NOMO-1 treated with dmso at 0.1 percent for 144 hours (cell line): ENCODE results near the gene PDCD1.

ENCODE experiments used
- DNase-seq: peaks from one replicate; lab custom pipeline; 2025; ENCODE audit not compliant: unreplicated experiment; lab: John Stamatoyannopoulos, UW

The PDCD1 gene

GRCh38 chr2:241895712-241896641 lies 37.3 kb upstream of the PDCD1 start:
- no peak for DNase-seq

DNA sequence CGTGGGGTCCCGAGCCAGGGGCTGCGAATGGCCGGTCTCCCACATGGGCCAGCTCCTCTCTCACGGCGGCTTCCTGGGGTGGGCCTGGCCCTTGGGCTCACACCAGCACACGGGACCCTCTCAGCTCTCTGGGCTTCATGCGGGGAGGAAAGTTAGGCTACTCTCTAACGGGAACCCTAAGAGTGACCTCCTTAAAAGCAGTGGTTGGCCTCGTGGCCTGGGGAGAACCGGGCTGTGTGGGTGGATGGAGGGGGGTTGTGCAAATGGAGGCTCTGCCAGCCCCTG lies 36.7 kb upstream of the PDCD1 start:
- no peak for DNase-seq

DNA sequence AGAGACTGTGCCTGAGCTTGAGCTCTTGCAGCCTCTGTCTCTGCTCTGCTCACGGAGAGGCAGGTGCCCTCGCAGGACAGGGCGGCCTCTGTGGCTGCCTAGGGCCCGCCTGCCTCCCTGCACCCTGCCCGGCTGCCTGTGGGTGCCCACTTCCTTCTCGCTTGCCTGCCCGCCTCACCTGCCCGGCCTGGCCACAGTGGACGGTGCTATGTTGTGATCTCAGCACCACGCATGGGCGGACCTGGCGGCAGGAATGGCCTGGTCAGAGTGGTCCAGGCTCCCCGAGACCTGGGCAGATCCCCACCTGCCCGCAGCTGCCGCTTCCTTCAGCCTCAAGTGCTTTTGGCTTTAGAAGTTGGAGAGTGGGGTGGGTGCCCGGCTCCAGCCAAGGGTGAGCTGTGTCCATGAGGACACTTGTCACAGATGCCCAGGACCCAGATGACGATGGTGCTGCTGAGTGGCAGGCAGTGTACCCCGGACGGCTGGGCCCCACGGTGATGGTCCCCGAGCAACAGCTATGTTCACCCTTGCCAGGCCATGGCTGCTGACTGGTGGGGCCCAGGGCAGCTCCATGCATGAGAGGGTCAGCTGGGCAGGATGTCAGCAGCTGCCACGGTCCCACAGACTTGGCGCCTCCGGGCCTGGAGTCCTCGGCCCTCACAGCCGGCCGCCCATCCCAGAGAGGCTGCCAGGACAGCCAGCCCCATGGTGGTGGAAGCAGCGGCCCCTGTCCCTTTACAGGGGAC lies 36.2 kb upstream of the PDCD1 start:
- no peak for DNase-seq

DNA sequence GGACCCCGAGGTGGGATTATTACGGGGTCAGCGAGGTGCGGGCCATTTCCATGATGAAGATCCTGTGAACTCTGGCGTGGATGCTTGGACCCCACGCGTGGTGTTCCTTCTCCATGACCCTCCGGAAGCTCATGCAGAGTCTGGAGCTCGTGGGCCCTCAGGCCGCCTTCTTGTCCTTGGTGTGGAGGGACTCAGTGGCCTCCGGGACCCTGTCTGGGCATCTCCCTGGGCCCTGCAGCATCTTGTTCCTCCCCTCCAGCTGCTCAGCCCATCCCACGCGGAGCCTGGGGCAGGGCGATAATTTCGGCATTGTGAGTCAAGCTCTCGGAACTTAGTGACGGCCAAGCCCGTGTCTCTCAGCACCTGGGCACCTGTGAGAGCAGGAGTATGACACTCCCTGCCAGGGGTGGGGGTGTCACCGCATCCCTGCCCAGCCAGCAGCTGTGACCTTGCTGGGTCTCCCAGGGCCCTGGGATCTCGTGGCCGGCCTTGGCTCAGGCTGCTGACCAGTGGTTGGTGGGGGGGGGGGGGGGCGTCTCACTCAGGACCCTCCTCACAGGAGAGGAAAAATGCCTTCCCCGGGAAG lies 35.5 kb upstream of the PDCD1 start:
- no peak for DNase-seq

GRCh38 chr2:241893265-241893664 lies 34.6 kb upstream of the PDCD1 start:
- no peak for DNase-seq

- DNase-seq: no peak
Measured at GRCh38 chr2:241892299-241893137, 33.8 kb upstream of the PDCD1 start.

DNA sequence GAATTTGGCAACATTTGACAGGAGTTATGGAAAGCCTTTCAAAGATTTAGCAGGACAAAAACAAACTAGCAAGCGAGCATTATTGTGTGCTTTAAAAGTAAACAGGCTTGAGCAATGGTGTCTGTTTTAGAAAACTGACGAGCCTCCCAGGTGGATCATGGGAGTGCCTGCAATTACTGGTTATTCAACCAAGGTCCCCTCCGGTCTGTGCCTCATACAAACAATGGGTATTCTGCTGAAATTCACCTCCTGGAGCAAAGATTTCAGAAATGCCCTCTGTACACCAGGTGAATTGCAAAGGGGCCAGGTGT lies 33.2 kb upstream of the PDCD1 start:
- no peak for DNase-seq

DNA sequence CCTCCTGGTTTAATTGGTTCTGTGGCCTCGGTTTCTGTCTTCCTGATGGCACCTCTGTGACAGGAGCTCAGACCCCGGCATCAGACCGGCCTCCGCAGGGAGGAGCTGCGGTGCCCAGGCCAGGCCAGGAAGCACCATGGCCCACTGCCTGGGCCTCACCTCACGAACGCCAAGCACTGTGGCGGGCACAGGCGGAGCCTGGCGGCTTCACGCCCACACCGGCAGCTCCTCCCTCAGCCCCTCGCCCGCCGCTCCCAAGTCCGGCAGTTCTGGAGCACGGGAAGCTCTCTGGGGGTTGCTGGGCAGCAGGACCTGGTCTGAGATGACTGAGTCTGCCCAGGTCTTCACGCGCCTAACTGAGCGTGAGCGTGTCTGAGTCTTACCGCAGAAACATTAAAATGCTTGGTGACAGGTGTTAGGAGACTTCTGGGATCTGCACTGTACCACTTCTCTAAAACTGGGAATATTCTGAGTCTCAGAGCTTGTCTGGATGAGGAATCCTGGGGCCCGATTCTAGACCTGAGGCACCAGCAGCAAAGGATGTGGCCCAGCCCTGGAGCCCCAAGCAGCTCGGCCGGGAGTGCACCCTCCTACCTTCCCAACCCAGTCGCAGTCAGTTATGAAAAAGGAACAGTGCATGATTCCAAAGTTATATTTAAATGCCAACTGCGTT lies 32.8 kb upstream of the PDCD1 start:
- no peak for DNase-seq

DNA sequence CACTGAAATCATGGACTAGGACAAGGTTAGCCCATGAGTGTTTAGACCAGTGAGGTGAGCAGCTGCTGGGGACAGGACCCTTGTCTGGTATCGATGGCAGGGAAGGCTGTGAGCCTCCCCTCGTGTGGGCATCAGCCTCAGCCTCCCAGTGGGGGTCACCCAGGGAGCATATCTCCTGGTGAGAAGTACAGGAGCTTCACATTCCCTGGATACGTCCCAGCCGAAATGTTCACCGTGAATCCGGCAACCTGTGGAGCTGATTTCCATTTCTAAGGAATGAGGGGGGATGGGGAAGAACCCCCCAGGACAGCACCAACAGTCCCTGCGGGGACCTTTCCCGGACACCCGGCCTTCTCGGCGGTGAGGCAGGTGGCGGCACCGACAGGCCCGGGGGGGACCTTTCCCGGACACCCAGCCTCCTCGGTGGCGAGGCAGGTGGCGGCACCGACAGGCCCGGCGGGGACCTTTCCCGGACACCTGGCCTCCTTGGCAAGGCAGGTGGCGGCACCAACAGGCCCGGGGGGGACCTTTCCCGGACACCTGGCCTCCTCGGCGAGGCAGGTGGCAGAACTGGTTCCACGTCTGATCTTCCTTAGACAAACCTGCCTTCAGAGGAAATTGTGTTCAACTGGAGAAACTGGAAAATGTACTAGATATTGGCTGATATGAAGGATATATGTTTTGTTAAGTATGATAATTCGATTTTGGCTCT lies 32.0 kb upstream of the PDCD1 start:
- no peak for DNase-seq

DNA sequence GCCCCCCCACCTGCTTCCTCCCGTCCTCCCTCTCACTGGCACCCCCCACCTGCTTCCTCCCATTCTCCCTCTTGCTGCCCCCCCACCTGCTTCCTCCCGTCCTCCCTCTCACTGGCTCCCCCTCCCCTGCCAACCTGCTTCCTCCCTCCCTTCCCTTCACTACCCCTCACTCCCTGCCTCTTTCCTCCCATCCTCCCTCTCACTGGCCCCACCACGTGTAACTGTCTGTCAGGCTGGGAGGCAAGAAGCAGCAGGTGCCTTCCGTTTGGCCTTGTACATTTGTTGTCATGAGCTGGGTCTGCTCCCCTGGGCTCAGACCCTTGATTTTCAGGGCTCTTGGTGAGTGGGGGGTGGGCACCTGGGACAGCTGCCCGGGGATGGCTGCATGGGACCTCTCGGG lies 29.9 kb upstream of the PDCD1 start:
- DNase-seq: no peak

GRCh38 chr2:241887806-241888522 lies 29.3 kb upstream of the PDCD1 start:
- DNase-seq: no peak

DNA sequence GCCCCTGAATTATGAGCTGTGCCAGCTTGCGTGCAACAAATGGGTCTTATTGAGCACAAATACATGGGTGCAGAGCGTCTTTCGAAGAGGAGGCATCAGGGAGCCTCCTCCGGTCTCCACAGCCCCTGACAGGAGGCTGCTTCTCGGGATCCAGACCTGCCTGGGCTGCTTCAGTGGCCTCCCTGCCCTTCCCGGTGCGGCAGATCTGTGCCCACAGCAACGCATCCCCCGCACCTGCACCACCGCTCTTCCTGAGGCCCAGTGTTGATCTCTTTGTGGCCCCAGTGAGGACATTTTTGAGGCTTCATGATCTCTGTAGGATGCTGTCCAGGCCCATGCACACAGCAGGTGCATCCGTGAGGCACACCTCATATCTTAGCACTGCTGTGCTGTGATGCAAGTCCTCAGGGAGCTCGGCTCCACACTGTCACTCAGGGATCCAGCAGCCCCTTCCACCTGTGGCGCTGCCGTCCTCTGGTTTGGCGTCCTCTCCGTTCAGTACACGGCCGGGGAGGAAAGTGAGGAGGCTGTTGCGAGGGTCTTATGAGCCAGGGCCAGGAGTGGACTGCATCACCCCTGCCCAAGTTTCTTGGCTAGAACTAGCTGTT lies 28.2 kb upstream of the PDCD1 start:
- DNase-seq: no peak

DNA sequence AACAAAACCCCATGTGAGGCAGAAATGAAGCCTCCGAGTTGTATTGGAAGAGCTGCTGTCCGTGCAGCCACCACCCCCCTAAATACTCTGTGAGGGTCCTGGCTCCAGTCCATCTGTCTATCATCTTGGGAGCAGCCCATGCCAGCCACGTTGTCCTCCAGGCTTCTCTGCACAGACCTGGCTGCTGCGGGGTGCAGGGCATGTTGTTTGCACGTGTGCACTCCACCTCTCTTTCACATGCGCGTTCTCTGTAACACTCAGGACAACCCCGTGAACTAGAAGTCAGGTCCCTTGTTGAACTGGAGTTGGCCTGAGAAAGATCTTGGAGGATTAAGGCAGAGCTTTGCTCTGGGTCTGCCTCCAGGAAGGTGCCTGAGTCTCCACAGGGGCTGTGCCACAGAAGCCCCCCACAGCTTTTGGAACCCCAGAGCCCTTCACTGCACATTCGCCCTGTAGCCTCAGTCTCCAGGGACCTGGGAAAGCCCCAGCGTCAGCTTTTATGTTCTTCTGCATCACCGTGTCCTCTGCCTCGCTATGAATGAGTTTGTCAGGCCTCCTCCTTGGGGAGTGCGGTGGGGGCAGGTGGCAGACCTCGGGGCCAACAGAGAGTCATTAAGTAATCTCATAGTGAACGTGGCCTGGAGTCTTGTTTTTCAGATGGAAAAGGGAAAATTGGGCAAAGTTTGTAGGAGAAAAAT lies 27.4 kb upstream of the PDCD1 start:
- DNase-seq: no peak

DNA sequence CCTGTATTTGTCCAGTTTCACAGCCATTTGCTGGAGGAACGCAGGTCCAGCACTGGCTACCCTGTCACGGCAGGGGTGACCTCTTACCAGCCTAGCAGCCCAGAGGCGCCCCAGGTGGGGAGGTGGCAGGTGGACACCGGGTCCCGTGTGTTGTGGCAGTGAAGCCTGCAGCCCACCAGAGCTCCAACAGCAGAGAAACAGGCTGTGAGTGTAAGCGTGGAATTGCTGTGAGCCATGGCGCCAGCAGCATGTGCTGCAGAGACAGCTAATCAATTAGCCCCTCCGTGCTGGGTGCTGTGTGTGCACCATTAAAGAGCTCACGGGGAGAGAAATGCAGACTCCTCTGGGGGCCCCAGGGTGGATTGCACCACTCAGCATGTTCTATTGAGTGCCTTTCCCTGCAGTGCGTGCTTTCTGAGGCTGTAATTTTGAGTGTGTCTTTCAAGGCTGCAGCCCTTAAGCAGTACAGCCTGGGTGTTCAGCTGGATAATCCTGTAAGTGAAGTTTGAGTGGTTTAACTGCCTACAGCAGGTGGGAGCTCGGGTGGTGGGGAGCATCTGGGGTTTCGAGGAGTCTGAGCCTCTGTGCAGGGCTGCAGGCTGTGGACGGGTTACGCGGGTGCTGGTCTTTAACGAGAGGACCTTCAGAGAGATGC lies 26.7 kb upstream of the PDCD1 start:
- no peak for DNase-seq

- no peak for DNase-seq
Measured at GRCh38 chr2:241884951-241885290, 26.2 kb upstream of the PDCD1 start.

- no peak for DNase-seq
Measured at GRCh38 chr2:241882091-241882625, 23.5 kb upstream of the PDCD1 start.

DNA sequence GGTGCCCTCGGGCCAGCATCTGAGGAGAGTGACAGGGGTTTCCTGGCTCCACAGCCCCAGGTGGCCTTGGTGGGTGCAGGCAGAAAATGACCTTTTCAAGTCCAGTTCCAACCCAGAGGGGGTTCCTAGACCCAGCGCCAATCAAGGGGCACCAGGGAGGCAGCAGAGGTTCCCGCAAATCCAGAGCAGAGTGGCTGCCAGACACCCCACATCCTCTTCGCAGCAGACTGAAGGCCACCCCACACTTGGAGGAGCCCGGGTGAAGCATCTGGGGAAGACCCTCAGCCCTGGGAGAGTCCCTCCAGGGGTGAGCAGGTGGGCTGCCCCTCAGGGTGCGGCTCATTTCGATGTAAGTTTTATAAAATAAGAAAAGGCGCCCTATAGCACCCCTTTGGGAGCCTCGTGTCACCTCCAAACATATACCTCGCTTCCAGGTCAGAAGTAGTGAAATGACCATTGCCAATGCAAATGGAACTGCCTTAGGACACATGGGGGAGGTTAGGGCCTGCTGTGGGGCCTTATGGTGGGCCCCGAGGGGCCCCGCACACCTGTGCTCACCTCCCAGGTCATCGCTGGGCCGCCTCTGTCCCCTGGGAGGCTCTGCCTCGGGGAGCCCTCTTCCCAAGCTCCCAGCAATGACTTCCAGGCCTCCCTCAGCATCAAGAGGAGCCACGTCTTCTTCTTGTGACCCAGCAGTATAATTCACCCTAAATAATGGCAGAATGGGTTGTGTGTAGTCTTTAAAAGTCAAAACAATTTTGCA lies 21.8 kb upstream of the PDCD1 start:
- DNase-seq: no peak
